ENCODE data around the gene USP17L19. TPM values are rescaled to one million over a fixed set of nuclear protein-coding genes. Genes with fewer than 3 reads are reported as not detected.
"Not testable (repeated sequence)": the region's sequence is repeated elsewhere in the genome, so short reads cannot be mapped to it uniquely, and the experiment has no call there.

The USP17L19 gene
- total RNA-seq, 1 experiment from 2014 or later, result not detected

GRCh38 chr4:9271719-9272118 is 18.5 kb downstream of the USP17L19 start:
- H4K5ac ChIP-seq (ENCODE audit: insufficient read length, low read depth, low read length); H2BK20ac ChIP-seq (ENCODE audit: low read depth, low read length, poor library complexity, severe bottlenecking); H2BK15ac ChIP-seq (ENCODE audit: low read depth, low read length); H3K4me1 ChIP-seq (ENCODE audit: insufficient read depth, low read length); H3K4me3 Mint-ChIP-seq; H3K4ac ChIP-seq (ENCODE audit: low read depth, low read length); H4K20me1 ChIP-seq (ENCODE audit: control insufficient read depth, insufficient read depth, insufficient read length); H3K27me3 Mint-ChIP-seq (ENCODE audit: low read depth); H3K36me3 Mint-ChIP-seq (ENCODE audit: insufficient read depth in 1 of 3, low read depth in 3 of 3); H3K79me2 ChIP-seq (ENCODE audit: insufficient read depth, low read length); H3K9ac ChIP-seq (ENCODE audit: extremely low read depth, insufficient read length, low read length); H3K27me3 ChIP-seq (ENCODE audit: insufficient read depth, low read length); H3K56ac ChIP-seq (ENCODE audit: insufficient read length, low read depth, low read length); H2AFZ ChIP-seq (ENCODE audit: low read length); H3K18ac ChIP-seq (ENCODE audit: insufficient read length, low read depth, low read length); H3T11ph ChIP-seq (ENCODE audit: low read length); H2BK12ac ChIP-seq (ENCODE audit: insufficient read length, low read depth, low read length); H3K27ac ChIP-seq (ENCODE audit: insufficient read length, low read depth, low read length); H2BK5ac ChIP-seq (ENCODE audit: insufficient read length, low read length); H4K91ac ChIP-seq (ENCODE audit: insufficient read length, low read depth, low read length); H3K9me3 Mint-ChIP-seq; H3K4me2 ChIP-seq (ENCODE audit: insufficient read depth, insufficient read length, low read length); H3K14ac ChIP-seq (ENCODE audit: insufficient read depth, low read length); H3K23ac ChIP-seq (ENCODE audit: insufficient read length, low read depth, low read length); H4K8ac ChIP-seq (replicated peaks; ENCODE audit: insufficient read length, low read depth, low read length); H3K79me1 ChIP-seq (ENCODE audit: insufficient read depth, low read depth, low read length, poor library complexity, severe bottlenecking); H3K27ac Mint-ChIP-seq; H2AK5ac ChIP-seq (ENCODE audit: insufficient read length, low read length); H3K23me2 ChIP-seq (ENCODE audit: insufficient read length, low read depth, low read length, poor library complexity, severe bottlenecking); H3K4me1 Mint-ChIP-seq; H3K9me3 ChIP-seq (ENCODE audit: control insufficient read depth, low read depth, low read length); DNase-seq; H2BK120ac ChIP-seq (ENCODE audit: low read depth, low read length, poor library complexity, severe bottlenecking): not testable (repeated sequence)
- WGBS (ENCODE audit: extremely low coverage, insufficient read length, low lambda C conversion rate), result 100% methylated on average over 3 of the region's 10 CpGs

Other genes starting within 250 kb of the USP17L19 start
- not detected in 2 replicates for gene FAM90A26, start 83.0 kb upstream of the USP17L19 start, total RNA-seq (2021)
- gene USP17L10, start 42.7 kb upstream of the USP17L19 start, total RNA-seq (2021), result not detected in 2 replicates
- not detected in 2 replicates for gene USP17L11, start 38.0 kb upstream of the USP17L19 start, total RNA-seq (2021)
- not detected in 2 replicates for gene USP17L12, start 33.2 kb upstream of the USP17L19 start, total RNA-seq (2021)
- gene USP17L13, start 28.5 kb upstream of the USP17L19 start, total RNA-seq (2021), result not detected in 2 replicates
- gene USP17L15, start 19.0 kb upstream of the USP17L19 start, total RNA-seq (2021), result not detected in 2 replicates
- not detected in 2 replicates for gene USP17L17, start 9.5 kb upstream of the USP17L19 start, total RNA-seq (2021)
- gene USP17L18, start 4.7 kb upstream of the USP17L19 start, total RNA-seq (2021), result not detected in 2 replicates
- not detected in 2 replicates for gene USP17L20, start 4.7 kb downstream of the USP17L19 start, total RNA-seq (2021)
- gene USP17L21, start 9.5 kb downstream of the USP17L19 start, total RNA-seq (2021), result not detected in 2 replicates
- not detected in 2 replicates for gene USP17L22, start 14.2 kb downstream of the USP17L19 start, total RNA-seq (2021)
- gene USP17L24, start 71.8 kb downstream of the USP17L19 start, total RNA-seq (2021), result not detected in 2 replicates
- not detected in 2 replicates for gene USP17L25, start 76.5 kb downstream of the USP17L19 start, total RNA-seq (2021)
- not detected in 2 replicates for gene USP17L26, start 81.3 kb downstream of the USP17L19 start, total RNA-seq (2021)
- not detected in 2 replicates for gene USP17L5, start 86.0 kb downstream of the USP17L19 start, total RNA-seq (2021)
- gene USP17L27, start 90.8 kb downstream of the USP17L19 start, total RNA-seq (2021), result not detected in 2 replicates
- not detected in 2 replicates for gene USP17L28, start 95.5 kb downstream of the USP17L19 start, total RNA-seq (2021)
- gene USP17L29, start 100.3 kb downstream of the USP17L19 start, total RNA-seq (2021), result not detected in 2 replicates
- gene USP17L30, start 109.8 kb downstream of the USP17L19 start, total RNA-seq (2021), result not detected in 2 replicates
- not detected in 2 replicates for gene DEFB131A, start 191.0 kb downstream of the USP17L19 start, total RNA-seq (2021)